Endothelial cell of umbilical vein (primary cell): Measurements from ENCODE around the gene REEP1. TPM values are rescaled to one million over a fixed set of nuclear protein-coding genes. Genes with fewer than 3 reads are reported as not detected.

ENCODE experiments used
- BruUV-seq: library from RNA; stranded (reverse); fragments of 400-500 nt; replicated peaks from 2 replicates; lab custom pipeline; 2021; lab: Mats Ljungman, UMichigan
- CTCF ChIA-PET: fragments of 300-600, 350-600 bp; sonication (Branson Sonifier 250); formaldehyde crosslinking; loops from one replicate; lab custom pipeline; 2021; ENCODE audit warnings: antibody characterized with exemption, inconsistent platforms; lab: Charles Lee
- POLR2A ChIA-PET: fragments of 300-600, 350-600 bp; sonication (Branson Sonifier 250); formaldehyde crosslinking; loops from one replicate; lab custom pipeline; 2021; ENCODE audit warnings: antibody characterized with exemption, inconsistent platforms; lab: Charles Lee
- DNase-seq: peaks from one replicate; pipeline ENCODE4 v3.0.0-alpha.2; 2011; ENCODE audit warnings: low read depth, low spot score
- FAIRE-seq: peaks from 2 replicates; lab custom pipeline; 2011; peaks lifted over from hg19 to GRCh38; lab: Jason Lieb, UNC
- H2AFZ ChIP-seq: 2 replicates; pipeline ENCODE4 v1.6.0; 2012; ENCODE audit warnings: low read depth, low read length, control low read depth, inconsistent platforms
- H3K27ac ChIP-seq: 2 replicates; pipeline ENCODE4 v1.5.1; 2011; ENCODE audit warnings: low read depth, mild to moderate bottlenecking, control low read depth, low read length, moderate library complexity; ENCODE audit not compliant: insufficient read depth
- H3K27me3 ChIP-seq, 2 experiments: 2 replicates each; pipeline versions ENCODE4 v1.6.0 to v1.6.1; 2011; ENCODE audit warnings: low read length in 2 of 2, mixed read lengths in 1 of 2; ENCODE audit not compliant: control insufficient read depth in 2 of 2, insufficient read depth in 2 of 2
- H3K36me3 ChIP-seq, 2 experiments: 2 replicates in 1 of 2; 3 replicates in 1 of 2; pipeline ENCODE4 v1.5.1; 2011; ENCODE audit warnings: low read length in 2 of 2, mild to moderate bottlenecking in 1 of 2, moderate library complexity in 1 of 2; ENCODE audit not compliant: control insufficient read depth in 2 of 2, insufficient read depth in 2 of 2; ENCODE audit errors: extremely low read depth in 1 of 2
- H3K4me1 ChIP-seq: 3 replicates; pipeline ENCODE4 v1.5.1; 2011; ENCODE audit warnings: mild to moderate bottlenecking, low read length; ENCODE audit not compliant: control insufficient read depth, insufficient read depth; ENCODE audit errors: extremely low read depth
- H3K4me2 ChIP-seq: 2 replicates; pipeline ENCODE4 v1.6.1; 2011; ENCODE audit warnings: low read length, control low read depth, mixed read lengths; ENCODE audit not compliant: insufficient read depth
- H3K4me3 ChIP-seq, 3 experiments: fragments of 200-600 bp in 1 of 3; sonication (generic), shearing (Covaris generic) in 1 of 3; replicated peaks in 1 of 3; 2 replicates each; pipeline ENCODE4 v1.5.1; 2011 to 2016; ENCODE audit warnings: control low read depth in 3 of 3, low read length in 3 of 3, mild to moderate bottlenecking in 2 of 3, inconsistent platforms in 1 of 3, low read depth in 1 of 3, moderate library complexity in 1 of 3; ENCODE audit not compliant: insufficient read depth in 1 of 3
- H3K79me2 ChIP-seq: 2 replicates; pipeline ENCODE4 v1.6.0; 2012; ENCODE audit warnings: low read length, inconsistent platforms; ENCODE audit not compliant: control insufficient read depth, insufficient read depth
- H3K9ac ChIP-seq: replicated peaks from 2 replicates; pipeline ENCODE3; 2011; ENCODE audit warnings: low read length, control low read depth; ENCODE audit not compliant: insufficient read depth; ENCODE audit errors: extremely low read depth
- H3K9me1 ChIP-seq: replicated peaks from 3 replicates; pipeline ENCODE4 v1.6.0; 2011; ENCODE audit warnings: mild to moderate bottlenecking, low read length; ENCODE audit not compliant: control insufficient read depth, insufficient read depth; ENCODE audit errors: extremely low read depth
- H3K9me3 ChIP-seq: replicated peaks from 2 replicates; pipeline ENCODE4 v1.5.1; 2012; ENCODE audit warnings: low read length, inconsistent platforms; ENCODE audit not compliant: control insufficient read depth, insufficient read depth
- H4K20me1 ChIP-seq: replicated peaks from 2 replicates; pipeline ENCODE3; 2011; ENCODE audit warnings: mild to moderate bottlenecking, low read length; ENCODE audit not compliant: control insufficient read depth, insufficient read depth; ENCODE audit errors: extremely low read depth
- CTCF ChIP-seq, 2 donors: IDR thresholded peaks; 1 replicate in 1 of 2; 2 replicates in 1 of 2; pipeline ENCODE4 v1.5.1; 2011; ENCODE audit warnings: low read length in 2 of 2, mild to moderate bottlenecking in 2 of 2, moderate library complexity in 2 of 2, control low read depth in 1 of 2, inconsistent platforms in 1 of 2, low read depth in 1 of 2; ENCODE audit not compliant: insufficient read depth in 1 of 2; ENCODE audit errors: extremely low read depth in 1 of 2
- EZH2 ChIP-seq: IDR thresholded peaks from 2 replicates; pipeline ENCODE4 v1.6.1; 2012; ENCODE audit warnings: borderline replicate concordance, low read depth, mild to moderate bottlenecking, moderate library complexity, low read length, inconsistent platforms; ENCODE audit not compliant: severe bottlenecking
- FOS ChIP-seq: IDR thresholded peaks from 2 replicates; pipeline ENCODE4 v1.6.1; 2011; ENCODE audit warnings: mild to moderate bottlenecking, low read length, moderate library complexity, borderline replicate concordance; ENCODE audit not compliant: insufficient read depth
- GATA2 ChIP-seq: IDR thresholded peaks from 2 replicates; pipeline ENCODE4 v1.7.0; 2011; ENCODE audit warnings: low read depth, mild to moderate bottlenecking, moderate library complexity, mixed read lengths, low read length; ENCODE audit not compliant: insufficient read length, insufficient read depth
- JUN ChIP-seq: IDR thresholded peaks from 2 replicates; pipeline ENCODE4 v1.6.1; 2011; ENCODE audit warnings: borderline replicate concordance, low read depth; ENCODE audit not compliant: insufficient read length, insufficient read depth
- MAX ChIP-seq: IDR thresholded peaks from 2 replicates; pipeline ENCODE4 v1.6.1; 2011; ENCODE audit not compliant: insufficient read depth, insufficient read length
- MYC ChIP-seq: IDR thresholded peaks from one replicate; pipeline ENCODE4 v1.6.1; 2011; ENCODE audit warnings: mild to moderate bottlenecking, low read depth, low read length
- POLR2A ChIP-seq: IDR thresholded peaks from 2 replicates; pipeline ENCODE4 v1.6.1; 2012; ENCODE audit warnings: low read depth, mild to moderate bottlenecking, control low read depth, low read length
- POLR2AphosphoS5 ChIP-seq: IDR thresholded peaks from 2 replicates; pipeline ENCODE4 v1.6.1; 2012; ENCODE audit warnings: low read depth, mild to moderate bottlenecking, control low read depth, low read length, moderate library complexity; ENCODE audit not compliant: insufficient read depth
- dilution Hi-C: fragments of 300-500 bp; cut with MboI; formaldehyde crosslinking; loops from one replicate; pipeline ENCODE4 v1.15.0; 2019; ENCODE audit warnings: low sequenced_read_pairs; ENCODE audit not compliant: extremely low pct_ligation_motif_present
- intact Hi-C: fragments of 100-400 bp; cut with micrococcal nuclease; formaldehyde crosslinking; loops from one replicate; pipeline ENCODE4 v1.10.0; 2022
- polyA plus RNA-seq, 4 experiments: library from polyadenylated mRNA; depleted of rRNA in 3 of 4; stranded (reverse) in 3 of 4; unstranded in 1 of 4; fragments of >200 nt; gene quantifications; 2 replicates each; pipeline versions ENCODE4 v1.2.1 to v1.2.3, GENCODE V29; 2011 to 2012; ENCODE audit warnings: missing spikeins in 1 of 4
- total RNA-seq: library from RNA; stranded (reverse); gene quantifications from 2 replicates; pipeline ENCODE4 v1.2.3, GENCODE V29; 2021

Gene REEP1
- total and polyA plus RNA-seq, 2 donors (not counting 3 experiments of a cell fraction or from before 2014, with no cell fraction given), result 0.11 to 0.53 TPM

GRCh38 chr2:86211033-86211795 is 126.2 kb downstream of the REEP1 start:
- FAIRE-seq, result no peak
- H3K4me1 ChIP-seq, result peaks cover 14% of the 10 kb centered on the region
- H3K9ac ChIP-seq, result no peak overlapping the region
- TF ChIP-seq EZH2, result no peak
- no peak for TF ChIP-seq CTCF (IDR thresholded peaks at IDR 0.05; ENCODE audit: extremely low read depth in 1 of 2, insufficient read depth in 1 of 2, low read depth in 1 of 2, low read length in 2 of 2)
- TF ChIP-seq POLR2AphosphoS5, result no peak
- TF ChIP-seq MAX, result no peak
- TF ChIP-seq POLR2A, result no peak
- TF ChIP-seq JUN, result no peak
- TF ChIP-seq MYC, result no peak
- no peak for TF ChIP-seq FOS
- TF ChIP-seq GATA2, result no peak
- ChIA-PET CTCF (interaction anchor here (1.0 kb wide), 1 partner anchor 10 kb away, joined by 5 read pairs; no protein-coding TSS in a partner anchor), POLR2A (no interaction called here)
- no peaks in the 10 kb centered on the region for H3K9me3 ChIP-seq
- no peak overlapping the region for H2AFZ ChIP-seq
- DNase-seq, result no peak
- H3K79me2 ChIP-seq, result no peaks in the 10 kb centered on the region
- intact Hi-C loops (no loop called here), dilution Hi-C loops (no loop called here)
- no peaks in the 10 kb centered on the region for H3K9me1 ChIP-seq
- H3K4me2 ChIP-seq, result no peak overlapping the region
- H3K27me3 ChIP-seq, result no peaks in the 10 kb centered on the region
- no TSS peak for BruUV-seq
- H4K20me1 ChIP-seq, result no peaks in the 10 kb centered on the region
- peaks cover 4 to 22% of the 10 kb centered on the region in 2 experiments for H3K36me3 ChIP-seq
- H3K27ac ChIP-seq, result no peak overlapping the region
- H3K4me3 ChIP-seq, result no peak overlapping the region
